WTC11 (cell line): Measurements from ENCODE around the gene LYPD6B. TPM values are rescaled to one million over a fixed set of nuclear protein-coding genes. Genes with fewer than 3 reads are reported as not detected.

Experiments used
- ATAC-seq: fragments of 200-7000 bp; cut with Tn5 transposase; 2 replicates; pipeline ENCODE4 v1.10.0; 2021; ENCODE audit warnings: mild to moderate bottlenecking, moderate library complexity
- CTCF ChIA-PET: fragments of 300-600 bp; sonication (Branson Sonifier 250); formaldehyde crosslinking; loops from one replicate; lab custom pipeline; 2021; ENCODE audit warnings: antibody characterized with exemption; lab: Charles Lee
- POLR2A ChIA-PET: fragments of 350-600 bp; sonication (Branson Sonifier 250); formaldehyde crosslinking; loops from one replicate; lab custom pipeline; 2021; ENCODE audit warnings: antibody characterized with exemption; lab: Charles Lee
- DNase-seq: peaks from one replicate; pipeline ENCODE4 v3.0.0; 2021; ENCODE audit warnings: low spot score
- H3K27ac Mint-ChIP-seq: 2 replicates; pipeline ENCODE4 v1.8.0; 2021; ENCODE audit warnings: mixed read lengths
- H3K27me3 Mint-ChIP-seq: 2 replicates; pipeline ENCODE4 v1.8.0; 2021; ENCODE audit warnings: low read depth, mild to moderate bottlenecking, moderate library complexity, mixed read lengths
- H3K36me3 Mint-ChIP-seq: 2 replicates; pipeline ENCODE4 v1.8.0; 2021; ENCODE audit warnings: mixed read lengths
- H3K4me1 Mint-ChIP-seq: 2 replicates; pipeline ENCODE4 v1.8.0; 2022; ENCODE audit warnings: mixed read lengths
- H3K4me3 Mint-ChIP-seq: 2 replicates; pipeline ENCODE4 v1.8.0; 2021; ENCODE audit warnings: mild to moderate bottlenecking, moderate library complexity, mixed read lengths
- H3K9me3 Mint-ChIP-seq: 2 replicates; pipeline ENCODE4 v1.8.0; 2021; ENCODE audit warnings: mixed read lengths
- CREM ChIP-seq: sonication (generic); formaldehyde crosslinking; IDR thresholded peaks from 2 replicates; pipeline ENCODE4 v1.8.1; 2022; ENCODE audit warnings: mild to moderate bottlenecking, missing genetic modification reagents, moderate library complexity
- CTCF ChIP-seq: fragments of 200-600 bp; IDR thresholded peaks from 2 replicates; pipeline ENCODE4 v1.8.0; 2022; ENCODE audit warnings: antibody characterized with exemption
- GABPB1 ChIP-seq: sonication (generic); formaldehyde crosslinking; IDR thresholded peaks from 2 replicates; pipeline ENCODE4 v1.8.1; 2023; ENCODE audit warnings: mild to moderate bottlenecking, missing genetic modification reagents
- GTF2I ChIP-seq: fragments of 250-450 bp; sonication (Bioruptor Pico); conservative IDR thresholded peaks from 2 replicates; pipeline ENCODE4 v1.4.0; 2021; ENCODE audit warnings: mild to moderate bottlenecking
- HMGA2 ChIP-seq: fragments of 250-450 bp; sonication (Bioruptor Pico); IDR thresholded peaks from 2 replicates; pipeline ENCODE4 v1.4.0; 2021; ENCODE audit warnings: mild to moderate bottlenecking, moderate library complexity
- IRF1 ChIP-seq: sonication (generic); formaldehyde crosslinking; IDR thresholded peaks from 2 replicates; pipeline ENCODE4 v1.8.0; 2023; ENCODE audit warnings: missing genetic modification reagents
- JUN ChIP-seq: sonication (generic); formaldehyde crosslinking; IDR thresholded peaks from 2 replicates; pipeline ENCODE4 v1.8.0; 2023; ENCODE audit warnings: mild to moderate bottlenecking, missing genetic modification reagents
- PRDM15 ChIP-seq: sonication (generic); formaldehyde crosslinking; IDR thresholded peaks from 2 replicates; pipeline ENCODE4 v1.8.0; 2022; ENCODE audit warnings: missing genetic modification reagents
- STAT6 ChIP-seq: sonication (generic); formaldehyde crosslinking; conservative IDR thresholded peaks from 2 replicates; pipeline ENCODE4 v1.8.1; 2023; ENCODE audit warnings: mild to moderate bottlenecking, low read depth, missing genetic modification reagents, moderate library complexity
- TEAD1 ChIP-seq: sonication (generic); formaldehyde crosslinking; IDR thresholded peaks from 2 replicates; pipeline ENCODE4 v1.8.0; 2022; ENCODE audit warnings: mild to moderate bottlenecking, missing genetic modification reagents
- ZNF138 ChIP-seq: sonication (generic); formaldehyde crosslinking; conservative IDR thresholded peaks from 2 replicates; pipeline ENCODE4 v1.8.1; 2022; ENCODE audit warnings: mild to moderate bottlenecking, moderate library complexity, missing genetic modification reagents
- ZNF232 ChIP-seq: sonication (generic); formaldehyde crosslinking; IDR thresholded peaks from 2 replicates; pipeline ENCODE4 v1.8.0; 2022; ENCODE audit warnings: mild to moderate bottlenecking, missing genetic modification reagents
- ZNF425 ChIP-seq: fragments of 250-450 bp; sonication (Bioruptor Pico); conservative IDR thresholded peaks from 2 replicates; pipeline ENCODE4 v1.9.0; 2021; ENCODE audit warnings: mild to moderate bottlenecking
- ZNF532 ChIP-seq: fragments of 250-450 bp; sonication (Bioruptor Pico); IDR thresholded peaks from 2 replicates; pipeline ENCODE4 v1.9.0; 2021; ENCODE audit warnings: mild to moderate bottlenecking, borderline replicate concordance
- total RNA-seq: library from RNA; stranded (reverse); gene quantifications from 3 replicates; pipeline ENCODE4 v1.2.3, GENCODE V29; 2021

Gene LYPD6B
- total RNA-seq, 1 experiment from 2014 or later, result 1.6 TPM

- TF ChIP-seq ZNF532 (no peak), STAT6 (CRISPR knock-in tag) (no peak), TEAD1 (CRISPR knock-in tag) (no peak)
These were observed 186.0 kb downstream of the LYPD6B start (continued) for GRCh38 chr2:149224543-149224942.

- Mint-ChIP-seq H3K27ac (no peak overlapping the region), H3K9me3 (no peaks in the 10 kb centered on the region), H3K4me1 (peaks cover 26% of the 10 kb centered on the region), H3K4me3 (no peak overlapping the region), H3K27me3 (no peaks in the 10 kb centered on the region), H3K36me3 (no peaks in the 10 kb centered on the region)
- POLR2A ChIA-PET, result no interaction called here
- TF ChIP-seq GTF2I (CRISPR knock-in tag) (no peak), IRF1 (CRISPR knock-in tag) (no peak), ZNF425 (CRISPR knock-in tag) (no peak), PRDM15 (CRISPR knock-in tag) (no peak), CREM (CRISPR knock-in tag) (no peak), HMGA2 (CRISPR knock-in tag) (no peak), JUN (CRISPR knock-in tag) (no peak), ZNF138 (no peak), GABPB1 (CRISPR knock-in tag) (no peak), CTCF (no peak), ZNF232 (CRISPR knock-in tag) (no peak)
- no peak for ATAC-seq
- CTCF ChIA-PET, result no interaction called here
- DNase-seq, result no peak
These were observed 186.9 kb downstream of the LYPD6B start for GRCh38 chr2:149225446-149225845.
